ENCODE measurements around the gene RFC2.

The RFC2 gene

DNA sequence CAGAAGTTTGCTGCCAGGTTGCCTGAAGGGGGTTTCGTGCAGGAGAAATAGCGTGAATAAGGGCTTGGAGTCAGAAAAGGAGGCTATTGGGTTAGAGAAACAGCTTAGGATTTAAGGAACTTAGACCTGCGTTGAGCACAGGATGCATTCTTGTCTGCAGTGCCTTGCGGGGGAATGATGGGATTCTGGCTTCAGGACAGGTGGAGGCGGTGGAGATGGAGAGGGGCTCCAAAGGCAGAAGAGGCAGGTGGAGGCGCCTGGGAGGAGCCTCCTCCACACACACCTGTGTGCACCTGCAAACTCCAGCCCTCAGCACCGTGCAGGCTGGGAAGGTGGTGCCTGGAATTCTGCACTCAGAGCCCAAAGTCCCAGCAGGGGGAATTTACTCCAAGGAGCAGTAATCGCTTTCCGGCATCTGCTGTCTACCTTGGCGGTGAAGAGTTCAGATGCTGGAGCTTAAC, 36.8 kb upstream of the RFC2 start:
- H4K20me1 ChIP-seq (ENCODE audit: insufficient read depth, low read length) = peaks cover 29% of the 10 kb centered on the region

DNA sequence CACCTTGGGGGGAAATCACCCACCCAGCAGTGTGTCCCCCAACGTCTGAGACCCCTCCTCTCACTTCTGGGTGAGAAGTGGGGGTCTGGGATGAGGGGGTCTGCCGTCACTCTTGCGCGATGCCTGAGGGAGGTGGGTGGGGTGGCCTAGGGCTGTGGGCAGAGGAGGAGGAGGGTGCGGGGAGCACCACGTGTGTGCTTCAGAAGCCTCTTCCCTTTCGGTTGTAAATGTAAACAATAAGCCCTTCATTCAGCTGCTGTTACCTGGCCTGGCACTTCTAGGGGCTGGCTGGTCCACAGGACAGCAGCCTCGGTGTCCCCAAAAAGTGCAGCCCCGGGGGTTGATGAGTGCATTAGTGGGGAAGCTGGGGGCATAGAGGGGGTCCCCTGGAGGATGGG, 36.4 kb upstream of the RFC2 start:
- H3K9me3 ChIP-seq (ENCODE audit: insufficient read depth, low read length, severe bottlenecking) = no peaks in the 10 kb centered on the region
- peaks cover 28% of the 10 kb centered on the region for H3K4me1 ChIP-seq (ENCODE audit: insufficient read depth, low read length)
- no peak overlapping the region; the same call in 1 of the 2 replicates for H3K27ac ChIP-seq (ENCODE audit: low read length)
- no peak for DNase-seq
- H3K4me3 ChIP-seq (ENCODE audit: low read depth in 1 of 2, low read length in 2 of 2) = peak overlapping the region in 1 of 2 experiments; percentile 63; a peak in 3 of 4 replicates
- peak overlapping the region; percentile 77 for H3K4me2 ChIP-seq (ENCODE audit: insufficient read depth, low read length)
- ATAC-seq (ENCODE audit: insufficient read depth, low read depth) = no peak
- peaks cover 29% of the 10 kb centered on the region for H4K20me1 ChIP-seq (ENCODE audit: insufficient read depth, low read length)
- H3K27me3 ChIP-seq (ENCODE audit: insufficient read depth, low read length, poor library complexity) = peaks cover 14% of the 10 kb centered on the region
- H3K36me3 ChIP-seq (ENCODE audit: insufficient read depth, low read length) = no peaks in the 10 kb centered on the region
- TF ChIP-seq EZH2 (IDR thresholded peaks at IDR 0.05; ENCODE audit: borderline replicate concordance, low read depth, low read length, severe bottlenecking) = no peak
- TF ChIP-seq CTCF (IDR thresholded peaks at IDR 0.05; ENCODE audit: borderline replicate concordance, extremely low read depth, low read length, poor library complexity, severe bottlenecking) = no peak
- peaks cover 13% of the 10 kb centered on the region for H3K79me2 ChIP-seq (ENCODE audit: insufficient read depth, low read length)
- H3K9ac ChIP-seq (ENCODE audit: low read depth, low read length) = peak overlapping the region; percentile 84; the same call in 1 of the 2 replicates
- H2AFZ ChIP-seq (ENCODE audit: low read depth, low read length) = no peak overlapping the region

More for the DNA sequence above, 36.8 kb upstream of the RFC2 start:
- H3K79me2 ChIP-seq (ENCODE audit: insufficient read depth, low read length) = peaks cover 13% of the 10 kb centered on the region
- no peak overlapping the region for H3K27ac ChIP-seq (ENCODE audit: low read length)
- H3K4me2 ChIP-seq (ENCODE audit: insufficient read depth, low read length) = peak overlapping the region; percentile 77
- peaks cover 14% of the 10 kb centered on the region for H3K27me3 ChIP-seq (ENCODE audit: insufficient read depth, low read length, poor library complexity)
- H3K4me1 ChIP-seq (ENCODE audit: insufficient read depth, low read length) = peaks cover 28% of the 10 kb centered on the region
- H3K9ac ChIP-seq (ENCODE audit: low read depth, low read length) = no peak overlapping the region
- H2AFZ ChIP-seq (ENCODE audit: low read depth, low read length) = no peak overlapping the region
- DNase-seq (no peak), ATAC-seq (ENCODE audit: insufficient read depth, low read depth) (no peak)
- TF ChIP-seq EZH2 (IDR thresholded peaks at IDR 0.05; ENCODE audit: borderline replicate concordance, low read depth, low read length, severe bottlenecking) = no peak
- no peak for TF ChIP-seq CTCF (IDR thresholded peaks at IDR 0.05; ENCODE audit: borderline replicate concordance, extremely low read depth, low read length, poor library complexity, severe bottlenecking)
- no peaks in the 10 kb centered on the region for H3K9me3 ChIP-seq (ENCODE audit: insufficient read depth, low read length, severe bottlenecking)
- no peaks in the 10 kb centered on the region for H3K36me3 ChIP-seq (ENCODE audit: insufficient read depth, low read length)
- H3K4me3 ChIP-seq (ENCODE audit: low read depth in 1 of 2, low read length in 2 of 2) = peak overlapping the region in 1 of 2 experiments; percentile 63; a peak in 1 of 4 replicates

DNA sequence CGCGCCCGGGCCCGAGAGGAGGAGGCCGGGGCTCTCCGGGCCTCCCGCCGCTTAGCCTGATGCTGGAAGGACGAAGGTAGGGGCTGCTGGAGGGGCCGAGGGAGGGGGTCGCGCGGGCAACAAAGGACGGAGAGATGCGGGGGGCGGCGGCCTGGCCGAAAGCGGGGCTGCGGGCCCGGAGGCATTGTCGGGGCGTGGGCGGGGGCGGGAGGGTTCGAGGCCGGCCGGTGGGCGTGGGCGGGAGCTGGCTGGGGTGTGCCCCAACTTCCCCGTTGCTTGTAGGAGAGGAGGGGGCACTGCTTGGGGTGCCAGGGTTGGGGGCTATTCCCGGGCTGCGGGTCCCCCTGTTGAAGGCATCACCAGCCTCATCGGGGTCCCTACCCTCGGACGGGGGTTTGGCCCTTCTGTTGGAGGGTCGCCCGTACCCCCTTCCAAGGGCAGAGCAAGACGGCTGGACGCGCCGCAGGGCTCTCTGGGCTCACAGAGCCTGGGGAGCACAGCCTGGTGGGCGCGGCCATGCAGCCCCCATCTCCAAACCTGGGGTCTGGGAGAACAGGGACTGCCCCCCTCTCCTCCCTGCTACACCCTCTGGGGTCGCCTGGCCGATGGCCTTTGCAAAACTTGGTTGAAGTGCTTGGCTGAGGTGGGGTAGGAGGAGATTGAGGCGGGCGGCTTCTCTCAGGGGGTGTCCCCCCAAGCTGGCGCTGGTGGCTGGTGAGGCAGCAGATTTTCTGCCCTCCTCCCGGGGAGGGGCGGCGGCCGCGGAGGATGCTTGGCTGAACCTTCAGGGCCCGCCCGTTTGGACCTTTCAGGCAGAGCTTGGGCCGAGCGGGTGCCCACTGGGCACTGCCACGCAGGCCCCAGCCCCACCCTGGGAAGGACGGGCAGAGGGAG, 35.7 kb upstream of the RFC2 start:
- Histone ChIP-seq H3K4me2 (ENCODE audit: insufficient read depth, low read length) (peak overlapping the region; percentile 77), H3K36me3 (ENCODE audit: insufficient read depth, low read length) (no peaks in the 10 kb centered on the region), H3K9me3 (ENCODE audit: insufficient read depth, low read length, severe bottlenecking) (no peaks in the 10 kb centered on the region), H3K27me3 (ENCODE audit: insufficient read depth, low read length, poor library complexity) (peaks cover 14% of the 10 kb centered on the region), H3K4me3 (ENCODE audit: low read depth in 1 of 2, low read length in 2 of 2) (peak overlapping the region; percentile 63 to 68), H3K79me2 (ENCODE audit: insufficient read depth, low read length) (peaks cover 10% of the 10 kb centered on the region), H3K9ac (ENCODE audit: low read depth, low read length) (peak overlapping the region; percentile 84), H2AFZ (ENCODE audit: low read depth, low read length) (peak overlapping the region; percentile 80), H3K27ac (ENCODE audit: low read length) (peak overlapping the region; percentile 35; the same call in 1 of the 2 replicates), H3K4me1 (ENCODE audit: insufficient read depth, low read length) (peaks cover 28% of the 10 kb centered on the region), H4K20me1 (ENCODE audit: insufficient read depth, low read length) (peaks cover 29% of the 10 kb centered on the region)
- ATAC-seq (ENCODE audit: insufficient read depth, low read depth) (peak; percentile 14; the same call in 1 of the 3 replicates), DNase-seq (peak; percentile 36)
- TF ChIP-seq CTCF (IDR thresholded peaks at IDR 0.05; ENCODE audit: borderline replicate concordance, extremely low read depth, low read length, poor library complexity, severe bottlenecking) = no peak
- peak; percentile 47 for TF ChIP-seq EZH2 (IDR thresholded peaks at IDR 0.05; ENCODE audit: borderline replicate concordance, low read depth, low read length, severe bottlenecking)

Data from DND-41 (cell line).